Testis (tissue), 3 donors: ENCODE data around the gene PLEKHM3. TPM values are rescaled to one million over a fixed set of nuclear protein-coding genes. Genes with fewer than 3 reads are reported as not detected.

ENCODE experiments used
- DNase-seq: peaks from one replicate; pipeline ENCODE4 v3.0.0-alpha.2; 2019
- H3K27ac ChIP-seq, 2 donors: fragments of 200-600 bp; sonication (generic); one replicate each; pipeline ENCODE4 v1.5.1; 2019
- H3K27me3 ChIP-seq: fragments of 200-600 bp; sonication (generic); one replicate; pipeline ENCODE4 v1.5.1; 2019
- H3K36me3 ChIP-seq: fragments of 200-600 bp; sonication (generic); one replicate; pipeline ENCODE4 v1.5.1; 2017; ENCODE audit warnings: low read depth; ENCODE audit errors: missing control alignments
- H3K4me1 ChIP-seq: fragments of 200-600 bp; sonication (generic); one replicate; pipeline ENCODE4 v1.5.1; 2019
- H3K4me3 ChIP-seq, 2 donors: fragments of 200-600 bp; sonication (generic); one replicate each; pipeline ENCODE4 v1.5.1; 2017 to 2019
- H3K9me3 ChIP-seq: fragments of 200-600 bp; sonication (generic); one replicate; pipeline ENCODE4 v1.5.1; 2017
- POLR2A ChIP-seq: fragments of 450-650 bp; IDR thresholded peaks from one replicate; pipeline ENCODE4 v1.6.1; 2017; ENCODE audit warnings: antibody characterized with exemption, mild to moderate bottlenecking, moderate library complexity
- WGBS, 2 donors: methylation state at CpG; one replicate each; pipeline ENCODE4 v1.1.5; 2018; 5-methylcytosine and 5-hydroxymethylcytosine counted together
- intact Hi-C: fragments of 100-400 bp; cut with DNase I; formaldehyde crosslinking; loops from one replicate; pipeline ENCODE4 v1.15.1; 2023; ENCODE audit warnings: low total_unique reads
- polyA plus RNA-seq: library from polyadenylated mRNA; stranded (reverse); fragments of 350-450 nt; fragmentation: Illumina TruSeq; extraction: RNeasy Lipid Tissue Mini Kit (QIAGEN cat#74804); gene quantifications from one replicate; pipeline ENCODE4 v1.2.3, GENCODE V29; 2014; ENCODE audit warnings: low read depth, low replicate concordance; ENCODE audit not compliant: insufficient read depth
- total RNA-seq, 2 donors: library from RNA; depleted of rRNA; stranded (reverse); fragments of >200 nt; gene quantifications; one replicate each; pipeline ENCODE4 v1.2.3, GENCODE V29; 2016
- TF ChIP-seq, protein P1 (sequence below), 3 experiments: fragments of 450-650 bp in 2 of 3; fragments of 200-600 bp in 1 of 3; sonication (generic) in 1 of 3; IDR thresholded peaks; one replicate each; pipeline ENCODE4 v1.5.1; 2016 to 2019; ENCODE audit warnings: antibody characterized with exemption in 3 of 3, mild to moderate bottlenecking in 2 of 3, moderate library complexity in 1 of 3

Gene PLEKHM3
- total and polyA plus RNA-seq, 3 donors from 2014 or later = 12.5 to 24.6 (median 21.9) TPM

- Histone ChIP-seq H3K27me3 (no peaks in the 10 kb centered on the region), H3K27ac (no peak overlapping the region), H3K36me3 (no peaks in the 10 kb centered on the region), H3K4me1 (no peaks in the 10 kb centered on the region), H3K4me3 (no peak overlapping the region), H3K9me3 (no peaks in the 10 kb centered on the region)
- no peak for DNase-seq
- WGBS, 2 donors = 90 to 95% methylated on average over 3 of the region's 3 CpGs
- TF ChIP-seq, protein P1, sequence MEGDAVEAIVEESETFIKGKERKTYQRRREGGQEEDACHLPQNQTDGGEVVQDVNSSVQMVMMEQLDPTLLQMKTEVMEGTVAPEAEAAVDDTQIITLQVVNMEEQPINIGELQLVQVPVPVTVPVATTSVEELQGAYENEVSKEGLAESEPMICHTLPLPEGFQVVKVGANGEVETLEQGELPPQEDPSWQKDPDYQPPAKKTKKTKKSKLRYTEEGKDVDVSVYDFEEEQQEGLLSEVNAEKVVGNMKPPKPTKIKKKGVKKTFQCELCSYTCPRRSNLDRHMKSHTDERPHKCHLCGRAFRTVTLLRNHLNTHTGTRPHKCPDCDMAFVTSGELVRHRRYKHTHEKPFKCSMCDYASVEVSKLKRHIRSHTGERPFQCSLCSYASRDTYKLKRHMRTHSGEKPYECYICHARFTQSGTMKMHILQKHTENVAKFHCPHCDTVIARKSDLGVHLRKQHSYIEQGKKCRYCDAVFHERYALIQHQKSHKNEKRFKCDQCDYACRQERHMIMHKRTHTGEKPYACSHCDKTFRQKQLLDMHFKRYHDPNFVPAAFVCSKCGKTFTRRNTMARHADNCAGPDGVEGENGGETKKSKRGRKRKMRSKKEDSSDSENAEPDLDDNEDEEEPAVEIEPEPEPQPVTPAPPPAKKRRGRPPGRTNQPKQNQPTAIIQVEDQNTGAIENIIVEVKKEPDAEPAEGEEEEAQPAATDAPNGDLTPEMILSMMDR (IDR thresholded peaks at IDR 0.05) = no peak
- no peak for TF ChIP-seq POLR2A
- intact Hi-C loops = no loop called here
Observed at GRCh38 chr2:207953354-207953753, 72.0 kb downstream of the PLEKHM3 start.

DNA sequence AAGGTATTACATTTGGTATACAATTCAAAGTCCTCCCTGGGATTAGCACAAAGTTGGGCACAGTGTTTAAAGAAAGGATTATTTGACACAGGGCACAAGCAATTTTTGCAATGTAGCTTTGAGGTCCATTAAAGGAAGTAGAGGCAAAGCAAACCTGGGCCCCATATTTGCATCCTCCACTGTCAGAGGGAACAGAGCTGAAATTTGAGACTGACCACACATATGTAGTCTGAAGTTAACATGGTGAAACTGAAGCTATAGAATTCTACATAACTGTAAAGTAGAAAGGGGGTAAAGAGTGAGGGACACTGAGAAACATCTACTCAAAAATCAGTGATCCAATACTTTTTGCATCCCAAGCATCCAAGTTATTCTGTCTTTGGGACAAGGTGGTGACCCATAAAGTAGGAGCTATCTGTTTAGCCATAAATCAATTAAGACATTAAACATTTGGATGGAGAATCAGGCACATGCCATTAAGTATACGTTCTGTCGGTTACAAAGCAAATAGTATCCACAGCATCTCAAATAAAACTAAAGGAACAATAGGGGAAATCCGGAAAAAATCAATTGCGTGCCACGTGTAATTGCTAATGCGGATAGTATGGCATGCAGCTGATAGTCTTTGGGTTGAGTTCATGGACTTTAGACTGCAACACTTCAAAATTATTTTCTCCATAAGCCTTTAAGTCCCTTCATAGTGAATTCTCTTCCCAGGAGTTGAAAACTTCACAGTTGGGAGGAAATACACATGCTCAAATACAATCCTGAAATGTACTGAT lies 72.6 kb downstream of the PLEKHM3 start:
- Histone ChIP-seq H3K9me3 (no peaks in the 10 kb centered on the region), H3K4me3 (no peak overlapping the region), H3K27ac (no peak overlapping the region), H3K27me3 (no peaks in the 10 kb centered on the region), H3K36me3 (no peaks in the 10 kb centered on the region), H3K4me1 (no peaks in the 10 kb centered on the region)
- 89 to 93% methylated on average over 6 of the region's 6 CpGs for WGBS, 2 donors
- intact Hi-C loops = no loop called here
- TF ChIP-seq POLR2A = no peak
- TF ChIP-seq, protein P1 (IDR thresholded peaks at IDR 0.05) = no peak
- DNase-seq = no peak

- Histone ChIP-seq H3K27ac (no peak overlapping the region), H3K4me1 (no peaks in the 10 kb centered on the region), H3K9me3 (no peaks in the 10 kb centered on the region), H3K36me3 (no peaks in the 10 kb centered on the region), H3K27me3 (no peaks in the 10 kb centered on the region), H3K4me3 (no peak overlapping the region)
- DNase-seq = no peak
- intact Hi-C loops = no loop called here
- 72 to 85% methylated on average over 5 of the region's 5 CpGs for WGBS, 2 donors
- TF ChIP-seq, protein P1 (IDR thresholded peaks at IDR 0.05) = no peak
- TF ChIP-seq POLR2A = no peak
Observed at GRCh38 chr2:207951734-207952470, 73.4 kb downstream of the PLEKHM3 start.

GRCh38 chr2:207950761-207951114 lies 74.6 kb downstream of the PLEKHM3 start:
- intact Hi-C loops = no loop called here
- Histone ChIP-seq H3K27me3 (no peaks in the 10 kb centered on the region), H3K4me1 (no peaks in the 10 kb centered on the region), H3K36me3 (no peaks in the 10 kb centered on the region), H3K9me3 (no peaks in the 10 kb centered on the region), H3K27ac (no peak overlapping the region), H3K4me3 (no peak overlapping the region)
- DNase-seq = no peak
- WGBS, 2 donors = 69 to 77% methylated on average over 2 of the region's 2 CpGs
- TF ChIP-seq, protein P1 (IDR thresholded peaks at IDR 0.05) = no peak
- TF ChIP-seq POLR2A = no peak
